Muscle of leg (tissue), 11 donors: Measurements from ENCODE around the gene AVL9. TPM values are rescaled to one million over a fixed set of nuclear protein-coding genes. Genes with fewer than 3 reads are reported as not detected.
A peak's percentile ranks its signal among the peaks of the same experiment; 100 is the strongest.

ENCODE experiments used
- DNase-seq: peaks from one replicate; pipeline ENCODE4 v3.0.0; 2013
- H3K27ac ChIP-seq: one replicate; pipeline ENCODE4 v1.5.1; 2013; ENCODE audit warnings: mild to moderate bottlenecking, low read length, control low read depth
- H3K27me3 ChIP-seq: one replicate; pipeline ENCODE4 v1.6.1; 2013; ENCODE audit warnings: low read length; ENCODE audit not compliant: control insufficient read depth, insufficient read depth
- H3K36me3 ChIP-seq: one replicate; pipeline ENCODE4 v1.6.1; 2013; ENCODE audit warnings: low read length; ENCODE audit not compliant: control insufficient read depth, insufficient read depth
- H3K4me1 ChIP-seq: one replicate; pipeline ENCODE4 v1.6.1; 2013; ENCODE audit warnings: low read length; ENCODE audit not compliant: control insufficient read depth, insufficient read depth
- H3K4me3 ChIP-seq: one replicate; pipeline ENCODE4 v1.5.1; 2013; ENCODE audit warnings: low read length, control low read depth
- H3K9me3 ChIP-seq: replicated peaks from 2 replicates; pipeline ENCODE4 v1.6.1; 2013; ENCODE audit warnings: low read depth, low read length; ENCODE audit not compliant: control insufficient read depth
- WGBS: methylation state at CpG from one replicate; pipeline ENCODE4 v1.1.5; 2013; ENCODE audit warnings: missing lambda C conversion rate; ENCODE audit not compliant: insufficient coverage; 5-methylcytosine and 5-hydroxymethylcytosine counted together
- polyA plus RNA-seq, 8 donors: library from polyadenylated mRNA; unstranded; fragments of 120-200 nt; gene quantifications; one replicate each; pipeline versions ENCODE4 v1.2.1 to v1.2.3, GENCODE V29; 2013; ENCODE audit warnings: inconsistent platforms in 1 of 8, low replicate concordance in 1 of 8; ENCODE audit not compliant: insufficient read length in 8 of 8, insufficient read depth in 1 of 8
- total RNA-seq: library from RNA; stranded (reverse); fragments of 120-200 nt; gene quantifications from one replicate; pipeline ENCODE4 v1.2.4, GENCODE V29; 2013

The AVL9 gene
- total and polyA plus RNA-seq, 9 donors = 11.0 to 21.9 (median 13.4) TPM

DNA sequence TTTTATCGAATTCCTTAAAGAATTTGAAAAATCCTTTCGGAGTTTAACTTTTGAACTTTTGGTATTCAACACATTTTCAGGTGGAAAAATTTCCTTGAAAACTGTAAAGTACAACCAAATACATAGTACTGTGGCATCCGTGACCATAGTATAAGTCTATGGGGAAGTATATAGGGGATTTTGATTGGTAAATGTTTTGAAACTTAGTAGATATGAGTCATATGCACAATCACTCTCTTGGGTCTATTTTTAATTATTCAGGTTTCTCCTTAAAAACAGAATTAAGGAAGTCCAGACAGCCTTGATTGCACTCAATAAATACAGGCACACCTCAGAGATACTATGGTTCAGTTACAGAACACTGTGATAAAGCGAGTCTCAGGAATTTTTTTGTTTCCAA, 64.2 kb downstream of the AVL9 start:
- Histone ChIP-seq H3K4me1 (no peaks in the 10 kb centered on the region), H3K27ac (no peak overlapping the region), H3K9me3 (no peaks in the 10 kb centered on the region), H3K4me3 (no peak overlapping the region), H3K36me3 (peaks cover 23% of the 10 kb centered on the region), H3K27me3 (no peaks in the 10 kb centered on the region)
- no CpG with 5 or more reads among the region's 4 CpGs for WGBS
- DNase-seq = no peak

DNA sequence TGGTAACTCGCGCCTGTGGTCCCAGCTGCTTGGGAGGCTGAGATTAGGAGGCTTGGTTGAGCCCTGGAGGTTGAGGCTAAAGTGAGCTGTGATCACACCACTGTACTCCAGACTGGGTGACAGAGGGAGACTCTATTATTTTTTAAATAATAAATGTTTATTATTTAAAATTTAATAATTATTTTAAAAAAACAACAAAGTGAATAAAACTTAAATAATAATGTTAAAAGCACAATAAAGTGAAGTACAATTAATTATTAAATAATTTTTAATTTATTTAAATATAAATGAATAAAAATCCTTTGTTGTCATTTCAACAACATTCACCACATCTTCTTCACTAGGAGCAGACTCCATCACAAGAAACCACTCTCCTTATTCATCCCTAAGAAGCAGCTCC, 64.8 kb downstream of the AVL9 start:
- Histone ChIP-seq H3K36me3 (peaks cover 23% of the 10 kb centered on the region), H3K27ac (no peak overlapping the region), H3K4me3 (no peak overlapping the region), H3K27me3 (no peaks in the 10 kb centered on the region), H3K9me3 (no peaks in the 10 kb centered on the region), H3K4me1 (no peaks in the 10 kb centered on the region)
- 100% methylated on average over 2 of the region's 2 CpGs for WGBS
- no peak for DNase-seq

DNA sequence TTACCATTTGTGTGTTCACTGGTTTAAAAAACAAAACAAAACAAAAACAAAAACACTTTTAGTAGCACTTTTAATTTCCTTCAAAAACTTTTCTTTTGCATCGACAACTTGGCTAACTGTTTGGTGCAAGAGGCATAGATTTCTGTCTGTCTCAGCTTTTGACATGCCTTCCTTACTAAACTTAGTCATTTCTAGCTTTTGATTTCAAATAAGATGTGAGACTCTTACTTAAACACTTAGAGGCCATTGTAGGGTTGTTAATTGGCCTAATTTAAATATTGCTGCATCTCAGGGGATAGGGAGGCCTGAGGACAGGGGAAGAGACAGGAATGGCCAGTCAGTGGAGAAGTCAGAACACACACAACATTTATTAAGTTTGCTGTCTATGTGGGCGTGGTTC, 66.3 kb downstream of the AVL9 start:
- H3K27me3 ChIP-seq = no peaks in the 10 kb centered on the region
- no peak overlapping the region for H3K27ac ChIP-seq
- no peaks in the 10 kb centered on the region for H3K4me1 ChIP-seq
- WGBS = no CpG with 5 or more reads among the region's 2 CpGs
- H3K9me3 ChIP-seq = no peaks in the 10 kb centered on the region
- no peak for DNase-seq
- no peak overlapping the region for H3K4me3 ChIP-seq
- peaks cover 17% of the 10 kb centered on the region for H3K36me3 ChIP-seq

DNA sequence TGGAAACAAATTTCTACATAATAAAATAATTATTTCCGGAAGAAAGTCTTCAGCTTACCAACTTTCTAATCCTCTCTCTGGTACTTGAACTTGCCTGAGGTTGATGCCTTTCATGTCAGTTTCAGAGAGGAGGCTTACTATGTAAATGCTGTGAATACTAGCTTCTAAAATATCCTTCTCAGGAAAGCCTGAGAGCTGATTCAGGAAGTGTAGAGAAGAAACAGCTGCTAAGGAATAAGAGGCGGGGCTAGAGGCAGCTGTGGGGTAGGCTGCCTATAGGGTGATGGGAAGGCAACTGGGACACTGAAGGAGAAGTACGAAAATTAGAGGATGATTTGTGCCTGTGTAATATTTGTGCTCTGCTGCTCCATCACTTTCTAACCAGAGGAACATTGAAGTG, 69.3 kb downstream of the AVL9 start:
- Histone ChIP-seq H3K4me1 (no peaks in the 10 kb centered on the region), H3K36me3 (peaks cover 10% of the 10 kb centered on the region), H3K9me3 (no peaks in the 10 kb centered on the region), H3K27me3 (no peaks in the 10 kb centered on the region), H3K4me3 (no peak overlapping the region), H3K27ac (no peak overlapping the region)
- WGBS = 67% methylated on average over 1 of the region's 3 CpGs
- peak; percentile 75 for DNase-seq

DNA sequence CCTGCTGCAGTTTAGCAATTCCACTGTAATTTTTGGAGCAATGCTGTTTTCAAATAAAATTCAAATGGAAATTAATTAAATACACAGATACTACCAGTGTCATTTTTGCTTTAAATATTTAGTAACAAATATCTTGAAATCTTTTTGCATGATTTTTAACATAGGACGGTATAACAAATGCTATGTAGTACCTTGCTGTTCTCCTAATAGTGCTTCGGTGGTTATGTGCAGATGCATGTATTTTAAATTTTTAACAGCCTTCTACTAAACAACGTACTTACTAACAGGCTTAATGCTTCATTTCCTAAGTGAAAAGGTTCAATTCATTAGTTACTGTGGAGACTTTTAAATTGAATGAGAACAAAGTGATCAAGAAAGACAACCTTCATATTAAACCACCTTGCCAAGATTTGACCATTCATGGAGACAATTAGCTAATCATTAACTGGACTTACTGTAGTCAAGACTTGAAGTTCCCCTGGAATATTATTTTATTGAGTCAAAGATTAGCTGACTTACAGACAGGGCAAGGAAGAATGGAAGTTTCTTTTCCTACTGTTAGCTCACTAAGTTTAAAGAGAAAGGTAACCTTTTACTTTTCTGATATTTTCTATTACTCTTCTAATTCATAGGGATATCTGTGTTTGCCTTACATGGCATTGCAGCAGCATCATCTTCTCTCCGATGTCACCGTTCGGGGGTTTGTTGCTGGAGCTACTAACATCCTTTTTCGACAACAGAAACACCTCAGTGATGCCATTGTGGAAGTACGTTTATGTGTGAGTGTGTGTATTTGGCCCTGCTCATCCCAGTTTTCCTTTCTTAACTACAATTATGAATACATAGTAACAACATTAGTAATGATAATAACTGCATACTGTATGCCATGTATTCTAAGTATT, 74.3 kb downstream of the AVL9 start:
- no CpG with 5 or more reads among the region's 8 CpGs for WGBS
- peaks cover 11% of the 10 kb centered on the region for H3K36me3 ChIP-seq

DNA sequence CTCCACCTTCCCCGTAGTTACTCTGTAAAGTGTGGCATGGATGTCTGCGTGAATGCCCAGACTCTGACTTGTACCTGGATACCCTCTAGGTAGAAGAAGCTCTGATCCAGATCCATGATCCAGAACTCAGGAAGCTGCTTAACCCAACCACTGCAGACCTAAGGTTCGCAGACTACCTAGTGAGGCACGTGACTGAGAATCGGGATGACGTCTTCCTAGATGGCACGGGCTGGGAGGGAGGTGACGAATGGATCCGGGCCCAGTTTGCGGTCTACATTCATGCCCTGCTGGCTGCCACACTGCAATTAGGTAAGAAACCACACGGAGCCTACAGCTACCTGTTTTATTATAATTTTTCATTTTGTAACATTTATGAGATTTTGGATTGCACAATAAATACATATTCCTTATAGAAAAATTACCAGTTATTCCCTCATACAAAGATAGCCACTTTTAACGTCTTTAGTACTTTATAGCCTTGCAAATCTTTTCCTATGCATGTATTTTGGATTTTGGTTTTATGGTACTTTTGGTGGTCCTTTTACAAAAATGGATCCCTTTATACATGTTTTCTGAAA, 77.9 kb downstream of the AVL9 start:
- H3K4me1 ChIP-seq = no peaks in the 10 kb centered on the region
- H3K27ac ChIP-seq = no peak overlapping the region
- DNase-seq = no peak
- H3K36me3 ChIP-seq = peaks cover 23% of the 10 kb centered on the region
- H3K27me3 ChIP-seq = no peaks in the 10 kb centered on the region
- no peaks in the 10 kb centered on the region for H3K9me3 ChIP-seq
- H3K4me3 ChIP-seq = no peak overlapping the region
- 95% methylated on average over 7 of the region's 12 CpGs for WGBS

More for the DNA sequence above, 74.3 kb downstream of the AVL9 start:
- DNase-seq = no peak
- H3K9me3 ChIP-seq = no peaks in the 10 kb centered on the region
- H3K4me3 ChIP-seq = no peak overlapping the region
- no peaks in the 10 kb centered on the region for H3K4me1 ChIP-seq
- H3K27me3 ChIP-seq = no peaks in the 10 kb centered on the region
- H3K27ac ChIP-seq = no peak overlapping the region

DNA sequence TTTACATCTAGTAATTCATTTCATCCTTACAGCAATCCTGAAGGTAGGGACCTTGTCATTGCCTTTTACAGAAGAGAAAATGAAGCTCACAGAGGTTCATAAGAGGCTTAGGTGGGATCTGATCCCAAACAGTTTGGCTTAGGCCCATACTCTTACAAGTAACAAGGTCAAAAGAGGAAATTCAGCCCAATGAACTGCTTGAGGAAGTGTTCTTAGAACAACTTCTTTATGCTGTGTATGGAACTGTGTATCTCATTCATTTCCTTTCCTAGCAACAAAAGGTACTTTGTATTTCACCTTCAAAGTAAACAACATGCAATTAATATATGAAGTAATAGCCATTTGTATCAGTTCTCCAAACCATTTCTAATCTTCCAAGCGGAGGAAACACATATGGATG, 79.3 kb downstream of the AVL9 start:
- Histone ChIP-seq H3K9me3 (no peaks in the 10 kb centered on the region), H3K4me3 (no peak overlapping the region), H3K27me3 (no peaks in the 10 kb centered on the region), H3K27ac (no peak overlapping the region), H3K4me1 (no peaks in the 10 kb centered on the region), H3K36me3 (peaks cover 23% of the 10 kb centered on the region)
- DNase-seq = no peak
- no CpG with 5 or more reads among the region's 1 CpG for WGBS

DNA sequence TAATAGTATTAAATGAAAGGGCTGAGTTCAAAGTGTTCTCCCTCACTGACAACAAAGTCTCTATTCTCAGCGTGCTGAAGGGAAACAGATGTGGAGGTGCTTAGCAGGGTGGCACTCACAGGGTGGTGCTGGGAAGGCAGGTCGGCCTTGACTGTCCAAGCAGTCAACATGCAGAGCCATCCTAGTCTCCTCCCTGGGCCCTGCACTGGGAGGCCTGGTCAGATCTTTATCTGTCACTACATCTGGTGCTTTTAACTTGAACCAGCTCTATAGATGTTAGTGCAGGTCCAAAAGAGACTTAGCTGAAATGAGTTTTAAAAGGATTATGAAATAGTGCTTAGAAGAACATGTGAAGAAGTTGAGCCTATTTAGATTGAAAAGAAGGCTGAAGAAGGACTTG, 82.1 kb downstream of the AVL9 start:
- Histone ChIP-seq H3K9me3 (no peaks in the 10 kb centered on the region), H3K4me3 (no peak overlapping the region), H3K4me1 (no peaks in the 10 kb centered on the region), H3K27me3 (no peaks in the 10 kb centered on the region), H3K36me3 (peaks cover 27% of the 10 kb centered on the region), H3K27ac (no peak overlapping the region)
- WGBS = no CpG with 5 or more reads among the region's 2 CpGs
- DNase-seq = no peak

DNA sequence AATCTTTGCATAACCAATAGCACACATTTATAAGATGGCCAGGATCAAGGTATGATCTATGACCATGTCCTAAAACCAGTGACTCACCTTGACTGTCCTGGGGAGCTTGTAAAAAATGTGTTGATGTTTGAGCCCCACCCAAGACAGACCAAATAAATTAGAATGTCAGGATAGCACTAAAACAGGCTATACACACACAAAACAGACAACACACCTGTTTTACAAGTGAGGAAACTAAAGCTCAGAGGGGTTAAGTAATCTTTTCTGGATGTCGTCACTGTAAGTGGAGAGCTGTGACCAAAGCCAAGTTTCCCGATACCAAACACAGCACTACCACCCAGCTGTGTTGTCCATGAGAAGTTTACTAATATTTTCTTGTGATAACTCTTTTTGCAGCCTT, 84.5 kb downstream of the AVL9 start:
- no peak overlapping the region for H3K27ac ChIP-seq
- peaks cover 38% of the 10 kb centered on the region for H3K36me3 ChIP-seq
- DNase-seq = no peak
- no peaks in the 10 kb centered on the region for H3K27me3 ChIP-seq
- no peaks in the 10 kb centered on the region for H3K9me3 ChIP-seq
- no peak overlapping the region for H3K4me3 ChIP-seq
- no CpG with 5 or more reads among the region's 2 CpGs for WGBS
- no peaks in the 10 kb centered on the region for H3K4me1 ChIP-seq

DNA sequence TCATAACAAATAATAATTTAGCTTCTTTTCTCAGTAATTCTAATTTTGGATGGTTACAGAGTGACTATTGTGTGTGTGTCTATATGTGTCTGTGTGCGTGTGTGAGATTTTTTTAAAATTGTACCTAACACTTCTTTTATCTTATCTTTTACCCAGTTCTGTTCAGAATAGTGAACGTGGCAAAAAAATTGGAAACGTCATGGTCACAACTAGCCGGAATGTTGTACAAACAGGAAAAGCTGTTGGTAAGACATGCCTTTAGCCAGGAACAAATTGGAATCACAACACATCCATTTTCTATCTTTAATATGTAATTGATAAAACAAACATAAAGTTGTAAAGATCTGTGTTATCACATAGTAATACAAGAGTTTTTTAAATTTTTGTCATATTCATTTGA, 85.4 kb downstream of the AVL9 start:
- no peak overlapping the region for H3K27ac ChIP-seq
- H3K27me3 ChIP-seq = no peaks in the 10 kb centered on the region
- no peak overlapping the region for H3K4me3 ChIP-seq
- no peaks in the 10 kb centered on the region for H3K4me1 ChIP-seq
- DNase-seq = no peak
- no peaks in the 10 kb centered on the region for H3K9me3 ChIP-seq
- no CpG with 5 or more reads among the region's 4 CpGs for WGBS
- peaks cover 41% of the 10 kb centered on the region for H3K36me3 ChIP-seq
